Measurements from ENCODE around the gene PRR11.
"Not testable (repeated sequence)": the region's sequence is repeated elsewhere in the genome, so short reads cannot be mapped to it uniquely, and the experiment has no call there.

The PRR11 gene

DNA sequence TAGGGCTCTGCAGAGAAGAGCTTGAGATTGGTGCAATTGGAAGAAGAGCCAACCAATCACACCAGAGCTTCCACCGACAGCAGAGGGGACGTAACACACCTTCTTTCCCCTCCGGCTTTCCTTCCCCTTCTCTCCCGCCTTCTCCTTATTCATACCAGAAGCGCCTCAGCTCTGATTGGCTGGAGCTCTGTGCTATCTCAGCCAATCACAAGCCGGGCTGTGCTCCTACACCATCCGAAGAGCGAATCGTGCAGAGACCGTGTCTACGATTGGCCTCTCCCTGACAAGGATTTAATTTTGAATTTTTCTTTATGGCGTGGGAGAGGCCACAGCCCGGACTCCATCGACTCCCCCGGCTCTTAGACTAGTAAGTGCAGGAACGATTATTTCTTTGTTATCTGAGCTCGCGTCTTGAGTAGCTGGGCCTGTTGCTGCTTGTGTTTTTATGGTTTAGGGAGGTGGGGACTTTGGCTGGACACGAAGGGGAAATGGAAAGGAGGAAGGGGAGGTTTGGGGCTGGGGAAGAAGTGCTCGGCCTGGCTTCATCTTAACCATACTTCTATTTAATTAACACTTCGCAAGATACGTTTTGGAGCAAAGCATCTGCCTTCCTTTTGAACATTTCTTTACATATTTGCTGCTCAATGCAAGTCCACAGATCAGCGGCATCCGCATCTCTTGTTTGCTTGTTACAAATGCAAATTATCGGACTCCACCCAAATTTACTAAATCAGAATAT is at the start of gene PRR11:
PRR11 (plus strand) TSS at position 308 of the 739 bp plus-strand sequence. CDS start 14,007 bp downstream, outside the sequence.
- DNase-seq (ENCODE audit: low read depth), result peak; percentile 100

GRCh38 chr17:59105852-59106462 is 49.6 kb upstream of the PRR11 start:
- peak; percentile 15 for DNase-seq (ENCODE audit: low read depth)

DNA sequence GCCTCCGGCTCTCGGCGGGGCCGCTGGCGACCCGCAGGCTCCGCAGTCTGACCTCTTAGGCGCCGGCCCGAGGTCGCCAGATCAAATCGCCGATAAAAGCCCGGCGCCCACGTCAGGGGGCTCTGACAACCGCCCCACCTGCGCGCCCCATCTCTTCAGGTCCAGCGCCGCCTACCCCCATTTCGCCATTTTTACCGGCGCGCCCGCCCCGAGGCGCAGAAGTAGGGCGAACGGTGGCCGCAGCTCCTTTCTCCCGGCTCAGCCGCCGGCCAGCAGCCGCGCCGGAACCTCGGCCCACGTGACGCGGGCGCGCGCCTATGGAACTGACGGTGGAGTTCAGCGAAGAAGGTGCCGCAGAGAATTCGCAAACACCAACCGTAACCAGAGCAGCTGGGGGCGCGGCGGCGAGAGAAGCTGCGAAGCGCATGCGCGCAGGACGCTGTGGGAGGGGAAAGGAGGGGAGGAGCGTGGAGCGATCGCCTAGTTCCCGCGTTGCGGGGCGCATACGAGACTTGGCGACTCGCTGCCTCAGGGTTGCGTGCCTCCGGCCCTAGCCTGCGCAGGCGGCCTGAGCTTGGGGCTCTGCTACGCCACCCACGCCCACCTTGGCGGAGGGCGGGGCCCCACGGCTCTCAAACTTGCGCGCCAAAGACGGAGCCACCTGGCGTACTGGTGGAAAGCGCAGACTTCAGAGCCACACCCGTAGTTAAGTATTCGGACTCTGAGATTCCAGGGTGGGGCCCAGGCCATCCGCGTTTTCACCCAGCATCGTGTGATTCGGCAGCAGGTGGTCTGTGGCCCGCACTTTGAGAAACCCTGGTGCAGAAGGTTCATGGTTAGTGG is 48.9 kb upstream of the PRR11 start, which contains the start of gene TRIM37:
TRIM37 (minus strand) TSS at position 418 of the 843 bp plus-strand sequence. CDS start 419 bp downstream, outside the sequence.
- peak; percentile 95 for DNase-seq (ENCODE audit: low read depth)

DNA sequence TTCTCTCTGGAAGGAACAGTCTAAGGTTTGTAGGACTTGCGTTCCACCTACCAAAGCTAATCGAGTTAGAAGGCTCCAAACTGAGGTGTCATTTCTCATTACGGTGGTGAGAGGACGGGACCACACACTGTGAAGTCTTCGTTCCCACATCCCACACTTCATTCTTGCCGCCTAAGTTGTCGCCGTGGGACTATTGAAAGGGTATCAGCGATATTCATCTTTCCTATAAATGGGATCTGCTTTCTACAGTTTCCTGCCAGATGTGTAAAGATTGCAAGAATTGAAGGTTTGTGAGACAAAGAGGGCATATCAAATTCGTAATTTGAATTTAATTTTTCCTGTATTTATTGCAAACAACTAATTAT is 48.3 kb upstream of the PRR11 start:
- peak; percentile 2 for DNase-seq (ENCODE audit: low read depth)

DNA sequence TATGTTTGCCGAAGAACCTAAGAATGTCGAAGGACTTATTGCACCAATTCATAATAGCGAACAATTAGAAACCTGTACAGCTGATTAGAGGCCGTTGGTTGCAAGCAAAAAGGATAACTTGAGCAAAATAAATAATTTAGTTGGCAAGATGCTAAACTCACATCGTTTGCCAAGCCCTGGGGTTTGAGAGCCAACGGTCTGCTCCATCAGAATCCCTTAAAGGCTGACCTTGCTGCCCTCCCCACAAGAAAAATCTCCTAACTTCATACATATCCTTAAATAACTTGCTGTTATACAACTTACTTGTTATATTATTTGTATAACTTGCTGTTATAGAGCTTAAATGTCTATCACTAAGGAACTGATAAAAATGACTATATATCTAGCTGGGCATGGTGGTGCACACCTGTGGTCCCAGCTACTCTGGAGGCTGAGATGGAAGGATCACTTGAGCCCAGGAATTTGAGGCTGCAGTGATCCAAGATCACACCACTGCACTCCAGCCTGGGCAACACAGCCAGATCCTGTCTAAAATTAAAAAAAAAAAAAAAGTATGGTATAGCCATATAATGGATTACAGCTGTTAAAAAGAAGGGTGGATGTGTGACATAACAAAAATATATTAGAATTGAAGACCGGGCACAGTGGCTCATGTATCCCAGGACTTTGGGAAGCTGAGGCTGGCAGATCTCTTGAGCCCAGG is 47.0 kb upstream of the PRR11 start:
- no peak for DNase-seq (ENCODE audit: low read depth)

- no peak for DNase-seq (ENCODE audit: low read depth)
Measured at GRCh38 chr17:59110973-59111372, 44.6 kb upstream of the PRR11 start.

DNA sequence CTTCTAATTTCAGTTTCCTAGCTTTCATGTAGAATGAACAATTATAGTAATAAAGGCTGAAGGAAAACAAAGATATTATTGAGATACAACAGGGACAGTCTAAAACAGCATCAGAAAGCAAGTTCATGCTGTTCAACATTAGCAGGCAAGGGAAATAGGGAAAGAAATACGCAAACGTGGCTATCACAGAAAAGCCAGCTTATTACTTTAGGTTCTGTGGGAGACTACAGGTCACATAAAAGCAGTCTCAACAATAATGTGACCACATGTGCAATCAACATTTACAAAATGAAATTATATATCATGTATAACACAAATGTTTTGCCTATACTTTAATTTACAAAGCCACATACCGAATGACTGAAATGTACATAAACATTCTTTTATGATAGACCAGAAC is 44.0 kb upstream of the PRR11 start:
- no peak for DNase-seq (ENCODE audit: low read depth)

- no peak for DNase-seq (ENCODE audit: low read depth)
Measured at GRCh38 chr17:59115474-59115873, 40.1 kb upstream of the PRR11 start.

- no peak for DNase-seq (ENCODE audit: low read depth)
Measured at GRCh38 chr17:59121901-59122480, 33.6 kb upstream of the PRR11 start.

GRCh38 chr17:59124665-59125064 is 30.9 kb upstream of the PRR11 start:
- no peak for DNase-seq (ENCODE audit: low read depth)

- DNase-seq (ENCODE audit: low read depth), result no peak
Measured at GRCh38 chr17:59126809-59127417, 28.6 kb upstream of the PRR11 start.

- no peak for DNase-seq (ENCODE audit: low read depth)
Measured at GRCh38 chr17:59129814-59130213, 25.7 kb upstream of the PRR11 start.

- DNase-seq (ENCODE audit: low read depth), result no peak
Measured at GRCh38 chr17:59131131-59131530, 24.4 kb upstream of the PRR11 start.

DNA sequence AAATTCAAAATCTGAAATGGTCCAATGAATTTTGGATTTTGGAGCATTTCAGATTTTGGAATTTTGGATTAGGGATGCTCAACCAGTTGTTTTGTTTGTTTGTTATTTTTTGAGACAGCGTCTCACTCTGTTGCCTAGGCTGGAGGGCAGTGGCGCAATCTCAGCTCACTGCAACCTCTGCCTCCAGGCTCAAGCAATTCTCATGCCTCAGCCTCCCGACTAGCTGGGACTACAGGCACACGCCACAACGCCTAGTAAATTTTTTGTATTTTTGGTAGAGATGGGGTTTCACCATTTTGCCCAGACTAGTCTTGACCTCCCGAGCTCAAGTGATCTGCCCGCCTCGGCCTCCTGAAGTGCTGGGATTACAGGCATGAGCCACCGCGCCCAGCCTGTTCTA is 17.2 kb upstream of the PRR11 start:
- not testable (repeated sequence) for DNase-seq (ENCODE audit: low read depth)

DNA sequence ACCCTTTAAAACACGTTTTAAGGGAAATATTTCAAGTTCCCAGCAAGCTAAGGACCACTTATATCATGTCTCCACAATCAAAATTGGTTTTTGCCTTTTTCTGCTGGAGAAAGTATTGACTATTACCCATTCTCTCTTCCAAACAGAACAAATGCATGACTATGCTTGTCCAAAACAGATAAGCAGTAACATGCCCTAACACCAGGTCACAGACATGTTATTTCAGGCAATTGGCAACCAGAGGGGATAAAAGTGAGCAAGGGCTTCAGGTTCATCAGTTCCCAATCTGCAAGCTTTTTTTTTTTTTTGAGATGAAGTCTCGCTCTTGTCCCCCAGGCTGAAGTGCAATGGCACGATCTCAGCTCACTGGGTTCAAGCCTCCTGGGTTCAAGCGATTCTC is 15.6 kb upstream of the PRR11 start:
- no peak for DNase-seq (ENCODE audit: low read depth)

DNA sequence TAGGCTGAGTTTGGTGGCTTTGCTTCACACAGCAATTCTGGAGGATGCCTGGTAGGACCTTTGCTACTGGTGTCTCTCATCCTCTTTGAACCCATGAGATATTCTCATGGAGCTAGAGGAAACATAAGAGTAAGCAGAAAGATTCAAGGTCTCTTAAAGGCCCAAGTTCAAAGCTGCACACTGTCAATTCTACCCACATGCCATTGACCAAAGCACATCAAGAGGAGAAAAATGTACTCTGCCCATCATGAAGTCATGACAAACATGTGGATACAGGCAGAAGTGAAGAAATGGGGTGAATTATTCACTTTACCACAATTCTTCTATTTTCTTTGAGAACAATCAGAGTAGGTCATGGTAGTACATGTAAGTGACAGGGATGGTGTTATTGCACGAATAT is 13.7 kb upstream of the PRR11 start:
- DNase-seq (ENCODE audit: low read depth), result no peak

DNA sequence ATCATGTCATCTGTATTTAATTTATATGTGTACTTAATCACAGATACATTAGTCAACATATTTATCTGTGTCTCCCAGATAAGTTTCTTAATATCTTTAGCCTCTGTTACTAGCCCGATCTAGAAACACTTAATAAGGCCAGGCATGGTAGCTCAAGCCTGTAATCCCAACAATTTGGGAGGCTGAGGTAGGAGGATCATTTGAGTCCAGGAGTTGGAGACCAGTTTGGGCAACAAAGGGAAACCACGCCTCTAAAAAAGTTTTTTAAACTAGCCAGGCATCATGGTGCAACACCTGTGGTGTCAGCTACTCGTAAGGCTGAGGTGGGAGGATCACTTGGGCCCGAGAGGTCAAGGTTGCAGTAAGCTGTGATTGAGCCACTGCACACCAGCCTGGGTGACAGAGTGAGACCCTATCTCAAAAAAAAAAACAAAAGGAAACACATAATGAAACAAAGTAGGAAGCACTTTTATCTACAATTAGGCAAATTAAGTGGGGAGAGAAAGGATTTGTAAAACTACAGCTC is 9.9 kb upstream of the PRR11 start:
- DNase-seq (ENCODE audit: low read depth), result no peak

DNA sequence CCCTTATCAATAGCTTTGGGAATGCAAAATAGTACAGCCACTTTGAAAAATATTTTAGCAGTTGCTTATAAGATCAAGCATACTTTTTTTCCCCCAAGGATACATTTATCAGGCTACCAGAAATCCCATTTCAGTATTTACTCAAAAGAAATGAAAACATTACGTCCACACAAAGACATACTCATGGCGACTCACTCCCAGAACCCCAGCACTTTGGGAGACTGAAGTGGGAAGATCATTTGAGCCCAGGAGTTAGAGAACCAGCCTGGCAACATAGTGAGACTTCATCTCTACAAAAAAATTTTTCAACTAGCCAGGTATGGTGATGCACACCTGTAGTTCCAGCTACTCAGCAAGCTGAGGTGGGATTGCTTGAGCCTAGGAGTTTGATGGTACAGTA is 6.5 kb upstream of the PRR11 start:
- DNase-seq (ENCODE audit: low read depth), result no peak

- no peak for DNase-seq (ENCODE audit: low read depth)
Measured at GRCh38 chr17:59149841-59150511, 5.6 kb upstream of the PRR11 start.

- no peak for DNase-seq (ENCODE audit: low read depth)
Measured at GRCh38 chr17:59151006-59151405, 4.5 kb upstream of the PRR11 start.

GRCh38 chr17:59151591-59151990 is 4.0 kb upstream of the PRR11 start:
- no peak for DNase-seq (ENCODE audit: low read depth)

All from stromal cell of bone marrow (primary cell).